Ramos (cell line): ENCODE results near the gene CCDC40.
"Not testable (repeated sequence)": the region's sequence is repeated elsewhere in the genome, so short reads cannot be mapped to it uniquely, and the experiment has no call there.

Source experiments
- in situ Hi-C: fragments of 300-500 bp; cut with MboI; formaldehyde crosslinking; loops from one replicate; pipeline ENCODE4 v1.14.3; 2022; ENCODE audit warnings: low sequenced_read_pairs; ENCODE audit not compliant: unreplicated experiment

Gene CCDC40

GRCh38 chr17:80043963-80044362, 7.5 kb downstream of the CCDC40 start:
- in situ Hi-C loops = no loop called here

GRCh38 chr17:80045703-80046102, 9.3 kb downstream of the CCDC40 start:
- in situ Hi-C loops = no loop called here

GRCh38 chr17:80046709-80047108, 10.3 kb downstream of the CCDC40 start:
- in situ Hi-C loops = not testable (repeated sequence)

- in situ Hi-C loops = no loop called here
Measured at GRCh38 chr17:80047176-80047575, 10.7 kb downstream of the CCDC40 start.

- in situ Hi-C loops = no loop called here
Measured at GRCh38 chr17:80049986-80050385, 13.5 kb downstream of the CCDC40 start.

- in situ Hi-C loops = no loop called here
Measured at GRCh38 chr17:80050706-80051105, 14.3 kb downstream of the CCDC40 start.

GRCh38 chr17:80051681-80052080, 15.2 kb downstream of the CCDC40 start:
- in situ Hi-C loops = no loop called here

- in situ Hi-C loops = no loop called here
Measured at GRCh38 chr17:80053102-80053501, 16.7 kb downstream of the CCDC40 start.

- in situ Hi-C loops = no loop called here
Measured at GRCh38 chr17:80055597-80055996, 19.2 kb downstream of the CCDC40 start.

- in situ Hi-C loops = no loop called here
Measured at GRCh38 chr17:80058311-80058955, 22.0 kb downstream of the CCDC40 start.

GRCh38 chr17:80060644-80061043, 24.2 kb downstream of the CCDC40 start:
- in situ Hi-C loops = no loop called here

GRCh38 chr17:80061421-80061820, 25.0 kb downstream of the CCDC40 start:
- in situ Hi-C loops = no loop called here

GRCh38 chr17:80063830-80064585, 27.6 kb downstream of the CCDC40 start:
- in situ Hi-C loops = no loop called here

- in situ Hi-C loops = no loop called here
Measured at GRCh38 chr17:80064696-80065095, 28.3 kb downstream of the CCDC40 start.

GRCh38 chr17:80065478-80066170, 29.2 kb downstream of the CCDC40 start:
- in situ Hi-C loops = no loop called here

GRCh38 chr17:80067393-80067986, 31.0 kb downstream of the CCDC40 start:
- in situ Hi-C loops = no loop called here

- in situ Hi-C loops = no loop called here
Measured at GRCh38 chr17:80068301-80069222, 32.1 kb downstream of the CCDC40 start.

- in situ Hi-C loops = no loop called here
Measured at GRCh38 chr17:80070375-80071115, 34.1 kb downstream of the CCDC40 start.

GRCh38 chr17:80071116-80071841, 34.8 kb downstream of the CCDC40 start:
- in situ Hi-C loops = no loop called here
